CD4-positive, alpha-beta T cell treated with Interleukin-17A for 4 hours (primary cell): ENCODE data around the gene ANGPTL5.
"Not testable (repeated sequence)": the region's sequence is repeated elsewhere in the genome, so short reads cannot be mapped to it uniquely, and the experiment has no call there.

Experiments used
- DNase-seq: peaks from one replicate; pipeline ENCODE4 v3.0.0-alpha.2; 2020; ENCODE audit warnings: mixed read lengths

Gene ANGPTL5

DNA sequence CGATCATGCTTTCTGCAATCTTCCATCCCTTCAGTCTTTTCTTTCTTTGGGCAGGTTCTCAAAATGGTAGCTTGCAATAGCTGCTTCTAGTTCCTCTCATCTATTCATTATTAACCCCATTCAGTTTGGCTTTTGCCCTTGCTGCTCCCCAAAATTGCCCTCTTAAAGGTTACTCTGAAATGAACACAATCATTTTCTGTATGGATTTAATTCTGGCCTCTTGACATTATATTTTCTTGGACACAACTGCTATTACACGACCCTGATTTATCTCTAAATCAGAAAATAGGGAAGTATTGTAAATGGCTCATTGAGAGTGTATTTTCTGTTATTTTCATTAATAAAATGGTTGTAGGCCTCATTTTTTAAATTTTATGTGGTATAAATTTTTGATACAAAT is at the start of gene ANGPTL5:
ANGPTL5 (minus strand) TSS at position 101 of the 400 bp plus-strand sequence. CDS start 8,613 bp downstream, outside the sequence.
- no peak for DNase-seq

DNA sequence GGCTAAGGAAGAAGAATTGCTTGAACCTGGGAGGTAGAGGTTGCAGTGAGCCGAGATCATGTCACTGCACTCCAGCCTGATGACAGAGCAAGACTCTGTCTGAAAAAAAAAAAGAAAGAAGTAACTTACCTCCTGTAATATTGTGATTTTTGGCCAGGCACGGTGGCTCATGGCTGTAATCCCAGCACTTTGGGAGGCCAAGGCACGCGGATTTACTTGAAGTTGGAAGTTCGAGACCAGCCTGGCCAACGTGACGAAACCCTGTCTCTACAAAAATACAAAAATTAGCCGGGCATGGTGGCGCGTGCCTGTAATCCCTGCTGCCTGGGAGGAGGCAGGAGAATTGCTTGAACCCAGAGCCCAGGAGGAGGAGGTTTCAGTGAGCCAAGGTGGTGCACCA is 47.9 kb upstream of the ANGPTL5 start:
- not testable (repeated sequence) for DNase-seq

DNA sequence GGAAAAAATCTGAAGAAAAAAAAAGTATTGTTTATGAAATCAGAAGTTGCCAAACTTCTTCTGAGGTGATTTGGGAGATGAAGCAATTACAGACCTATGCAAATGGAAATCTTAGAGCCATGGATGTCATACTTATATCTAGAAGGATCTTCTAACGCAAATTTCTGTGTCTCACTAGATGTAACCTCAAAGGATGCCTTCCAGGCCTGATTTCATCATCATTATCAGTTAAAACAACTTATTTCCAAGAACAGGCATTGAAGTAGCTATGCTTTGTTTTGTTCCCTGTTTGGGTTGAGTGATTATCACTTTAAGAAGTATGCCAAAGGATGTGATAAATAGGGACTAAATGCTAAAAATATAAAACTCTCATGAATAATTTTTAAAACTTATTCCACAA is 43.9 kb upstream of the ANGPTL5 start:
- no peak for DNase-seq

DNA sequence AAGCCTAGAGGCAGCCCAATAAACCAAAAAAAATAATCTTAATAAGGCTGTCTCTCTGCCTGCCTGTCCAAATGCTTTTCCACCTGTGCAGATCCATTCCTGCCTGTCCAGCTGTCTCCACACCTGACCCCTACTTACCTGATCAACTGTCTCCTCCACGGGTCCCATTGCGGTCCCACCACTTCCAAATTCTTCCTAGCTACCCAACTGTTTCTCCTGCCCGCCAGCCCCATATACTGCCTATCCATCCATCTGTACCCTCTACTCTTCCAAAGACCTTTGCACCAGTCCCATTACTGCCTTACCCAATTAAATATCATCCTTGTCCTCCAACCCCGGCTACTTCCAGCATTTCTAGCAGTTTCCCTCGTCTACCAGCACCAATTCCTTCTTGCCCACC is 39.4 kb upstream of the ANGPTL5 start:
- DNase-seq = no peak

DNA sequence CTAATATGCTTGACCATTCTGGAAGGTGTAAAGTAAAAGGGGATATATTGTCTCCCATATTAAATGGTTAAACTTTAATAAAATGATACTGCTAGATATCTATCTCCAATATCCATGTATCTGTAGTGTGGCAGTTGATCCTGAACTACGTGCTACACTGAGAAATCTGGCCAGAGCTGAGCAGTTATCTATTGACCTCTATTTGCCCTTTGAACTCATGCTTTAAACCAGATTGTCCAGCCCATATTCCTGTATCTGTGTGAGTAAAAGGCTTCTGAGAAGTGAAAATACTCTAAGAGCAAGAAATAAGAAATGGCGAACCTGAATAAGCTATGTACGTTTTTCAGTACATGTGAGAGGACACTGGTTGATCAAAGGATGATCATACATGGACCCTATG is 39.0 kb upstream of the ANGPTL5 start:
- DNase-seq = no peak

DNA sequence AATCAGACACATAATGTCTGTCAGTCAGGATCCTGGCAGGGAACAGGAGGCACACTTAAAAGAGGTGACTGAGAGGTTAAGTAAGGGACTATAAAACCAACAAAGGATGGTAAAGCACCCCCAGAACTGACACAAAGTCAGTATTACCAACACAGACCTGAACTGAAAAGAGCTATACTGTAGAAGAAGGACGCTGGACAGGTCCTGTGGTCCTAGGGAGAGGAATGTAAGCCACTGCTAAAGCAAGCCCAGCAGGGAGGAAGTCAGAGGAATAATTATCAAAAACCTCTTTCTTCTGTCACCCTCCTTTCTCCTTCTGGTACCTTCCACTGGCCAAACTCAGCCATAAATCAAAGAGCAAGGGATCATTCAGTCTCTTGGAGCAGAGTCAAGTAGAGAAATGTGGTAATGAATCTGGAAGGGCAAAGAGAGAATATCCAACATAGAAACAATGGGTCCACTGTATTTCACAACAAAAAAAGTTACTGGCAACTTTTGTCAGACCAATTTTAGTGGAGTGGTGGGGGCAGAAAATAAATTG is 33.4 kb upstream of the ANGPTL5 start:
- no peak for DNase-seq

DNA sequence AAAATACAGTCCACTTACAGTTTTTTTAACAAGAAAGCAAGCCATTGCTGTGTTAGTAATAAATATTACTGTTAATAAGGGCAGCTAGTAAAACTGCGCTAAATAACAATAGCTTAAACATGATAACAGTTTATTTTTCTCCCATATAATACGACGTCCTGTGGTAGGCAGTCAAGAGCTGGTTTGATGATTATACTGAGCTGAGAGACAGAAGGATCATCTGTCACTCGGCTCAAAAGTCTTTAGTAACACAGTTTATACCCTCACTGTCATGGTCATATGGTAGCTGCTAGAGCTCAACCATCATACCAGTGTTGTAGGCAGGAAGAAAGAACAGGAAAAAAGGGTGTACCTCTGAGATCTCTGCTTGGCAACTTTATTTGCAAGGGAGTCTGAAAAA is 29.1 kb upstream of the ANGPTL5 start:
- no peak for DNase-seq

DNA sequence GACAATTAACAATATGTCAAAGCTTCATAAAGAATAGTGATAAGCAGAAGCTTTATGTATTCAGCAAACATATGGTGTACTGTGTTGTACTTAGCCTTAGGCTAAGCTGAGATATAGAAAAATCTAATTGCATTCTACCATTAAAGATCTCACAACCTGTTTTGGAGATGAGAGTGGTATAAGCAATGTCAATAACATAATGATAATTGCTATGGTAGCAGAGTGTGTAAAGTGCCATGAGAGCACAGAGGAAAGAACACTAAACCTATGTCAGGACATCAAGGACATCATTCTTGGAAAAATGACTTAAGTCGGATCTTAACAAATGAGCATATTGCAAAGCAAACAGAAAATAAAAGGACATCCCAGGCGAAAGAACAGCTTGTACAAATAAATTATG is 28.6 kb upstream of the ANGPTL5 start:
- DNase-seq = no peak

DNA sequence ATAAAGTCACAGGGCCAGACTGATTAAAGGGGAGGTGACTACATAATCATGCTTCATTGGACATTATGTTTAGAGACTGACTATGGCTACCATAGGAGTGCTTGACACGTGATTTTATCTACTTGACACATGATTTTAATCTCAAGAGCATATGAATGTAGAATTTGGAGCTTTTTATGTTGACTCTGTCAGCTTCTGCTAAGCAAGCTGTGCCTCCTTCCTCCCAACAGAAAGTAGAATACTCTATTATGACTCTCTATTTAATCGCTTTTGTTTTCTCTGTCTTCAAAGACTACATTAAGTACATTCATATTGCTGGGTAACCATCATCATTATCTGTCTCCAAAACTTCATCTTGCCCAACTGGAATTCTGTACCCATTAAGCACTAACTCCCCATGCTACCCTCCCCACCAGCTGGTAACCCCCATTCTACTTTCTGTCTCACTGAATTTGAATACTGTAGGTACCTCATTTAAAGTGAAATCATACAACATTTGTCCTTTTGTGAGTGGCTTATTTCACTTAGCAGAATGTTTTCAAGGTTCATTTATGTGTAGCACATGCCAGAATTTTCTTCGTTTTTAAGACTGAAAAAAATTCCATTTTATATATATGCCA is 24.7 kb upstream of the ANGPTL5 start:
- DNase-seq = no peak

DNA sequence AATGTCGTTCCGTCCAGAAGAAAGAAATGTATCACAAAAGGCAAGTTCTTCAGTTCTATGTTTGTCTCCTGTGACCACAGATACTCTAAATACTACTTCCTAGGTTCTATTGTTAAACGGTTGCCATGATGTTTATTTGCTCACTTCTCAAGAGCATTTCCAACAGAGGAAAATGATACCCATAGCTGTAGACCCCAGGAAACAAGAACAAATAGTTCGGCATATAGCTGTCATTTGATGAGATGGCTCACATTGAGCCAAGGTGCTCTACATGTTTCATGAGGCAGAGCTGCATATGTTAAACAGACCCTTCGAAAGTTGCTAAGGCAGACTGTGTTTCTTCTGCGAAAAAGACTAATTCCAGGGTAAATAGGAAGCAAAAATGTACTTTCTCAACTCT is 15.4 kb upstream of the ANGPTL5 start:
- no peak for DNase-seq

DNA sequence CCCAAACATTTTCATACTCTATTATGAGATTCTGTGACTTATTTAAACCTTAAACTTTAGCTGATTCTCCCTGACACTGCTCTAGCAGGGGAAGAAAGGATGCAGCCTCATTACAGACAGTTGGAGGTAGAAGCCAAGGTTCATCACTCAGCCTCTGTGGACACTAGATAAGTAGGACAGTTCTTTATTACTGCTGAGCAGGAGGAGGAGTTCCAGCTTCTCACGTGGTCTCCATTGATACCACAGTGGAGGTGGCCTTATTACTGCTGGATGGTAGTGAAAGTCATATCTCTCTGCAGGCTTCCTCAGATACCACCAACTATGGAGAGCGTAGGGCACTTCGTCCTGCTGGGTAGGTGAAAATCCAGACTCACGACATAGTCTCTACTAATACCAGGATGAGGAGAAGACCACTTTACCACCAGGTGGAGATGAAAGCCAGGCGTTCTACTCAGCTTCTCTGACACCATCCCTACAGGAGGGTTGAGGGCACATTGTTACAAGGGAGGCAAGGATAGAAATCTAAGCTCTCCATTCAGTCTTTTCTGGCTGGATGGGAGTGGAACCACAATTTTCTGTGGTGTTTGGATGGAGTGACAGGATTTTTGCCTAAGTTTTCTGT is 13.1 kb upstream of the ANGPTL5 start:
- DNase-seq = no peak

DNA sequence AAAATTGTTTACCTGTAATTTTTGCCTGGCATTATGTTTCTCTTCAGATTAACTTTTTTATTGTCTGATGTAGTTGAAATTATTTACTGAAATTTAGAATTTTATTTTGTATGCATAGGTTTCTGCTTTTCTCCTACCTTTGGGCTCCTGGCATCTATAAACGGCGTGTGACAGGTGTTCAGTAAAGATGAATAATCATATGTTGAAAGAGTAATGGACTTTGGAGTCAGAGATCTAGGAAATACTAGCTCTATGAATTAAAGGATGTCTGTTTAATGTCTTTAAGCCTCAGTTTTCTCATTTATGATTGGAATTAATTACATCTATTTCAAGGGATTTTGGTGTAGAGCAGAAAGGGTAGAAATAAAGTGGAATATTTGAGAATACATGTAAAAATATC is 7.2 kb upstream of the ANGPTL5 start:
- DNase-seq = no peak

DNA sequence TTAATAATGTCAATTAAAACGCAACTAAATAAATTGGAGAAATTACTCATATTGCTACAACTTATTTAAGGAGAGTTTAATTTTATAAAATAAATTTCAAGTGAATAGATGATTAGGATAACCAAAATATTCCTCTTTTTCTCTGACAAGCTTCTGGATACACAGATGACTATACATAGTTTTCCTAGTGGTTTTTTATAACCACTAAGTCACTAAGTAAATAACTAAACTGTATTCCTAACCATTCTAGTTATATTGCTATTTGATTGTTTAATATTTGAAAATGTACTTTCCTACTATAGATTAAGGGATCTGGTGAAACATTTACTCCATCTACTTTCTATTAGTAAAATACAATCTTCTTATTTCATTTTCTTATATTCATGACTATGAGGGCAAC is 4.7 kb upstream of the ANGPTL5 start:
- DNase-seq = no peak

DNA sequence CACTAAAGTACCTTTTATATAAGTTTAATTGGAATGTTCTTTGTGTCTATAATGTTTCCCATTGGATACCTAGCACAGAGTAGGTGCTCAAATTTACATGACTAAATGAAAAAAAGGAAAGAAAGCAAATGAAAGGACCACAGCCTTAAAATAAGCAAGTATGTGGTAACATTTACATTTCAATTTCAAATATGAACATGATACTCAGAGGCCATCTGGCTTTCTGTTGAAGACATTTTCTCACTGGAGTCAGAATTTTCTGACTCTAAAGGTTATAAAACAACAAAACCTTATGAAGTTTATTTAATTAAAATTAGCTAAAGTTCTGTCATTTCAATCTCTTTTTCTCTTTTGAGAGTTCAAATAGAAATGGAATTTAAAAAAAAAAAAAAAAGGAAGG is 904 bp upstream of the ANGPTL5 start:
- DNase-seq = no peak

DNA sequence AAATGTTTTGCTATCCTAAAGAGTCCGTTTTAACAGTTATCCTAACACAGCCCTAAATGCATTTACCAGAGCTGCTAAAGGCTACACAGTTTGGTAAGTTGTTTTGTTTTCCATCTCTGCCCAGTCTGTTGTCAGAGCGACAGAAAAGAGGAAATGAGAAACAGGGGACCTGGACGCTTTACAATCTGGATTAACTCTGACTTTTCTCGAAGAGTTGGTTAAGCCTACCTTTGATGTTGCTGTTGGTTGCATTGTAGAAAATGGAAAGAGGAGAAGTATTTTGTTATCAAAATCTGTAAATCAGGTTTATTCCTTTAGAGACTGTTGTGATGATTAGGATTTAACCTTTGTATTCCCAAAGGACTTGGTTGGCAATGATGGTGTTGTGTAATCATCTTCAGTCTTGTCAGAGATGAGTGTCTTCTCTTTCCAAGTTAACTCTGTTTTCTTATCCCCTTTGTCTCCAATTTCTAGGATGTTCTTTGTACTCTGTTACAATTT is 481 bp downstream of the ANGPTL5 start:
- DNase-seq = no peak

DNA sequence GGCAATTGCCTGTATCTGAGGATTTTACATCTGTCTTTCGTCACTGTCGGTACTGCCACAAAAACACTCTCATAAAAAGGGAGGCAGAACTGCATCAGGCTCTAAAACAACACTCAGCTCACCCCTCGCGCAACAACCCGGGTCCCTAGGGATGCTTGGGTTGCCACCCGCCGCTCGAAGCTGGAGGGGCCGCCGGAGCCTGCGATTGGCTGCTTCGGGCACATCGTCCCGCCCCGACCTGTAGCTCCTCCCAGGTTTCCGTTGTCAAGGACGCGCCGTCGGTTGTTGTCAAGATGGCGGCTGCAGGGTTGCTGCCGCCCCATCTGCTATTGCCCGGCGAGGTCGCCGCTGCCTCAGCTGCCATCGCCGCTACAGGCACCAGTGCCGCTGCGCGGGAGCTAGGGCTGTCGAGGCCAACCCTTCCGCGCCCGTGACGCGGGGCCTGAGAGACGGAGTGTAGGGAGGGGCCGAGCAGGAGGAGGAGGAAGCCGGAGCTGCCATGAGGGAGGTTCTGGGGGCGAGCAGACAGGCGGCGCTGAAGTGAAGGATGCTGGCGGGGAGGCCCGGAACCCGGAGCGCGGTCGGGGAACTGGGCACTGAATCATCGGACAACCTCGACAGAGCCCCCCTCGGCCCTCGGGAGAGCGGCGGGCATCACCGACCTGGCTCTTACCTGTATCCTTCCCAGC is 1.4 kb downstream of the ANGPTL5 start, which contains the start of gene CEP126:
CEP126 (plus strand) TSS at position 273 of the 689 bp plus-strand sequence; CDS start at position 548, 275 bp downstream.
- DNase-seq = peak; percentile 92

DNA sequence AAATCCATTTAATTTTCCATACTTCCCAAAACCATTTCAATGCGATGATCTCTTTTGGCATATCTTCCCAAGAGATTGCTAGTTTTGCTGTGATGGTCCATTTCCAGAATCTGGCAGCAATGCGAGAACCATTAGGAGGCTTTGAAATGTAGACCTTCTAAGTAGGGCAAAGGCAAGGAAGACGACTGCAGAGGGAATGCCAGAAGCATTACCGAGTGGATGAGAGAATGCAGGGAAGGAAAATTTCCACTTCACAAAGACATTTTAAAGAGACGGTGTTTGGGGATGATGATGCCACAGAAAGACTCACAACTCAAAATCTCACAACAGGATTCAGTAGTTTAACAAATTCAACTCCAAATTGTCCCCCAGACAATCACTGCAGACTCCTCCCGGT is 2.0 kb downstream of the ANGPTL5 start:
- DNase-seq = no peak

DNA sequence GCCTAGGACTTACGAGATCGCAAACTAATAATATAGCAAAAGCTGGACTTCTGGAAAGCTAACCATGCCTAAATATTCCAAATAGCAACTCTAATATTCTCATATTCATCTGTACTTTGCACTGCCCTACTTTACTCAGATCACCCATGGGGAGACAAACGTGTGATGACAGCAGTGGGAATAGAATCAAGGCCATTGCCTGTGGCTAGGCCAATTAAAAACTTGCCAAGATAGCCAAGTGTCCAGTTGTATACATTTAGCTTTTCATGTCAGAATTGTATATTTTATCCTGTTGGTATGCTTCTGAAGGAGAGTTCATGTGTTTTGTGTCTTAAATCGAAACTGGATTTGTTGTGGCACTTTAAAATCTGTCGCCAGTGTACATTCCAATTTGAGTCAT is 2.7 kb downstream of the ANGPTL5 start:
- DNase-seq = no peak

DNA sequence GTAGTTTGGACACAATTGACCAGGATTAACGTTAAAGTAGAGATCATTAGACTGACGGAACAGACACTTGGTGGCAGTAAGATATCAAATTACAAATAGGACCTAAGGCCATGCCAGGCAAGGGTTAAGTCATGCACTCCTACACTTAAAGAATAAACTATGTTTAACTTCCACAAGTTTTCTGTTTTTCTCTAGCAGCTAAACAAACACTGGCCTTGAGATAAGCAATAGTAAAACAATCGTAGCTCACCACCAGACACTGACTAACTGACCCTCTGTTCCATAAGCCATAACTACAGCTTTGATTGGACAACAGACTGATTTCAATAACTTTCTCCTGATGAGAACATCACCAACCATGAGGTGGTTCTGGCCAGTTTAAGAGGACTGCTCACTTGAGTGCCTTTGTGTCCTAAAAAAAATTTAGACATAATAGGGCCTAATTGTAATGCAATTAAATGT is 3.5 kb downstream of the ANGPTL5 start:
- DNase-seq = no peak

DNA sequence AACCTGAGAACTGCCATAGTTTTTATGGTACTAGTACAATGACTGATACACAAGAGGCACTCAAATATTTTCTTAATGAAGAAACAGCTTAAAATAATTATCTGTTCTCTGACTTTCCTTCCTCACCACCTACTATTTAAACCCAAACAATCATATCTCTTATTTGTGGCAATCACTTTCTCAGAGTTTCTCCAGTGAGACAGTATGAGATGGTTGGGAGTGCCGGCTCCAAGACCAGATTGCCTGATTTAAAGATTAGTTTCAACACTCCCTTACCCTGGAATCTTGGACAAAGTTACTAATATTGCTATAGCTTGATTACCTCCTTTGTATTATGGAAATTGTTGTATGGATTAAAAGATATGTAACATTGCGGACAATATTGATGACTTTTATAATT is 7.2 kb downstream of the ANGPTL5 start:
- no peak for DNase-seq

DNA sequence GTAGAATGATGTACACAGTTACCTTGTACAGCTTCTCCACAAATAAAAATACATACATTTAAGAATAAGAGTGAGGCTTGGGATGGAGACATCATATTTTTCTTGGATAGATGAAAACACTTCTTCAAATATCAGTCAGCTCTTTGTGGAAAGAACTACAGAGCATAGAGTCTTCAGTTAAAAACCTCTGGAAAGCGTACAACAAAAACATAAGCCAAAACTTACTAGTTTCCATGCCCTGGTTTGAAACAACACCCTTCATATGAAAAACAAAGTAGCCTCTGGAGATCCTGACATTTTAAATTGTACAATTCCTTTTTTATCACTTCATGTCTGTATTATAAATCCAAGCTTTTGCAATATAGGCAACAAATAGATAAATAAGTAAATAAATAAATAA is 8.5 kb downstream of the ANGPTL5 start:
- DNase-seq = no peak

DNA sequence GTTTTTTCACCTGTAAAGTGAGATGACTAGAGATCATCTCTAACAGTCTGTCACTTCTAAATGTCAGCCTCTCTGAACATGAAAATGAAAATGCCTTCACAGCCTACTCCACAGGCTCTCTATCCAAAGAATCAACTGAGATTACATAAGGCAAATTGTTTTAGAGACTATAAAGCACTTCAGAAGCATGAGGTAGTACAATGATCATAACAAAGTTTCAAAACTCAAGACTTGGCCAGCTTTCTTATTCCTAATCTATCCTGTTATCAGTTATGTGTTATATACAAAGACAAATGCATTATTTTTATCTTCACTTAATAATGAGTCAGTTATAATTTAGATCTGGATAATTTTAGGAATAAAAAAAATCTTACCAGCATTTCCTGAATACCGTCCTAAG is 21.8 kb downstream of the ANGPTL5 start:
- DNase-seq = no peak

DNA sequence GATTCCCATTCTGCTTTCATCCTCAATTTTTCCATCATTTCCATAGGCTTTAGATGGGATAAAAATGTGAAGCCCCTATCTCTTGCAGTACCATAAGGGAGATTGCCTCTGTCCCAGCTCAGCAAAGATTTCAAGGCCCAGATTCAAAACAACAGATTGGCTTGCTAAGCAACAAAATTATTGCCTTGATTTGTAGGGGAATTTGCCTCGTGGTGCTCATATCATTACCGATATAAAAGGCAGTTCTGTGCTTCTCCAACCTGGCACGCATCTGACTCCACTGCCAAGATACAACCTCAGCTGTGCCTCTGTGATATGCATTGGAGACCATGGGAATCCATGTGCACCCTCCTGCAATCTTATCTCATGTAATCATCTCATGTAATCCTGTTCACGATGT is 26.6 kb downstream of the ANGPTL5 start:
- no peak for DNase-seq

DNA sequence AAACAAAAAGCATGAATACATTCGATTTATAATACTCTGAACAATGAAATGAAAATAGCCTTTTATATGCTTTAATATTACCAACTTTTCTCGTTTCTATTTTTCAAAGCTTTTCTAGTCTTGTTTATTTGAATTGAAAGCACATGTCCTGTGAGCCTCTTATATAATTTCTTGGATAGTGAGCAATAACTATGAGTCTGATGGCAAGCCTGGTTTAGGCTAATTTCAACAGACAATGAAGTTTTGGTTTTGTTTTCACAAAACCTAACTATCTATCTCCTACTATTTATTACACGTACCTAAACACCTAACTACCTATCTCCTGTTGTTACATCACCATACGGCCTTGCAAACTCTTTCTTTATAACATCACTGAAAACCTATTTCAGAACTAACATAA is 30.7 kb downstream of the ANGPTL5 start:
- no peak for DNase-seq
